ENCODE measurements around the gene USB1. TPM values are rescaled to one million over a fixed set of nuclear protein-coding genes. Genes with fewer than 3 reads are reported as not detected.

USB1 gene
- total and polyA plus RNA-seq, 2 donors (not counting 1 experiment from before 2014, with no cell fraction given), result 18.8 to 32.7 TPM

DNA sequence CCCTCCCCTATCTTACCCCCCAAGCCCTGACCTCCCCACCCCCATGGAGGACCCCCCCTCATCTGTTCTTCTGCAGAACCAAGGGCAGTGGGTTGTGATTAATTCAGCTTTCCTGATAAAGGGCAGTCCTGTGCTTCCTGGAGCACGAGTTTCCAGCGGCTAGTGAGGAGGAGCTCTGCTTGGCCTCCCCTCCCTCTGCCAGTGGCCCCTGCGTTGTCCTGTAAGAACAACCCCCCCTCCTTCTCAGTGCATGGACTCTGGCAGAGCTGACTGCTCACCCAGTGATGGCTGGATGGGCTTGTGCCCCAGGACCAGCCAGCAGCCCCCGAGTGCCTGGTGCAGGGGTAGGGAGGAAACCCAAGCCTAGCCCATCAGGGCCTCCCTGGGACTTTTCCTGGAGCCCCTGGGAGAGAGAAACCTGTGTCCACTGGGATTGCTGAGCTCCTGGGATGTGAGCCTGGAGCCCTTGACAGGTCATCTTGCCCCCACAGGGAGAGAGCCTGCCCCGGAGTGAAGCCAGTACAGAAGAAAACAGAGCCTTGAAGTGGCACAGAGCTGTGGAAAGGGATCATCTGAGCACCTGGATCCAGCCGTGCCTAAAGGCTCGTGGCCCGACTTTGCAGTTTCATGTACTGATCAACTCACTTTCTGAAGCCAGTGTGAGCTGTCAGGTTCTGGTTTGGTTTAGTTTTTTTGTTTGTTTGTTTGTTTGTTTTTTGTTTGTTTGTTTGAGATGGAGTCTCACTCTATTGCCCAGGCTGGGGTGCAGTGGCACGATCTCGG lies 50.8 kb downstream of the USB1 start:
- Histone ChIP-seq H3K4me1 (ENCODE audit: control insufficient read depth, extremely low read depth, insufficient read depth, low read length) (no peaks in the 10 kb centered on the region), H3K79me2 (ENCODE audit: control insufficient read depth, insufficient read depth, low read length) (no peaks in the 10 kb centered on the region), H3K27ac (ENCODE audit: insufficient read depth, low read length) (no peak overlapping the region), H3K4me3 (replicated peaks in 1 of 4; ENCODE audit: control extremely low read depth in 1 of 4, insufficient read depth in 1 of 4, low read depth in 3 of 4, low read length in 4 of 4) (no peak overlapping the region), H3K9ac (ENCODE audit: insufficient read depth, low read length) (no peak overlapping the region), H3K4me2 (ENCODE audit: extremely low read depth, insufficient read depth, low read length) (no peak overlapping the region), H3K9me3 (ENCODE audit: control insufficient read depth, insufficient read depth, low read depth, low read length) (no peaks in the 10 kb centered on the region), H3K36me3 (ENCODE audit: control insufficient read depth, insufficient read depth, low read length) (no peaks in the 10 kb centered on the region), H2AFZ (ENCODE audit: low read length) (no peak overlapping the region), H4K20me1 (ENCODE audit: control insufficient read depth, extremely low read depth, insufficient read depth, low read length) (no peaks in the 10 kb centered on the region), H3K27me3 (ENCODE audit: control insufficient read depth, insufficient read depth, low read length) (no peaks in the 10 kb centered on the region)
- DNase-seq (ENCODE audit: low read depth in 2 of 2), result no peak
- TF ChIP-seq, protein P1, sequence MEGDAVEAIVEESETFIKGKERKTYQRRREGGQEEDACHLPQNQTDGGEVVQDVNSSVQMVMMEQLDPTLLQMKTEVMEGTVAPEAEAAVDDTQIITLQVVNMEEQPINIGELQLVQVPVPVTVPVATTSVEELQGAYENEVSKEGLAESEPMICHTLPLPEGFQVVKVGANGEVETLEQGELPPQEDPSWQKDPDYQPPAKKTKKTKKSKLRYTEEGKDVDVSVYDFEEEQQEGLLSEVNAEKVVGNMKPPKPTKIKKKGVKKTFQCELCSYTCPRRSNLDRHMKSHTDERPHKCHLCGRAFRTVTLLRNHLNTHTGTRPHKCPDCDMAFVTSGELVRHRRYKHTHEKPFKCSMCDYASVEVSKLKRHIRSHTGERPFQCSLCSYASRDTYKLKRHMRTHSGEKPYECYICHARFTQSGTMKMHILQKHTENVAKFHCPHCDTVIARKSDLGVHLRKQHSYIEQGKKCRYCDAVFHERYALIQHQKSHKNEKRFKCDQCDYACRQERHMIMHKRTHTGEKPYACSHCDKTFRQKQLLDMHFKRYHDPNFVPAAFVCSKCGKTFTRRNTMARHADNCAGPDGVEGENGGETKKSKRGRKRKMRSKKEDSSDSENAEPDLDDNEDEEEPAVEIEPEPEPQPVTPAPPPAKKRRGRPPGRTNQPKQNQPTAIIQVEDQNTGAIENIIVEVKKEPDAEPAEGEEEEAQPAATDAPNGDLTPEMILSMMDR (conservative IDR thresholded peaks at IDR 0.05 in 1 of 2, IDR thresholded peaks at IDR 0.05 in 1 of 2; ENCODE audit: low read depth in 1 of 2, low read length in 2 of 2), result no peak
- TF ChIP-seq EZH2 (IDR thresholded peaks at IDR 0.05; ENCODE audit: low read length, missing control alignments), result no peak

DNA sequence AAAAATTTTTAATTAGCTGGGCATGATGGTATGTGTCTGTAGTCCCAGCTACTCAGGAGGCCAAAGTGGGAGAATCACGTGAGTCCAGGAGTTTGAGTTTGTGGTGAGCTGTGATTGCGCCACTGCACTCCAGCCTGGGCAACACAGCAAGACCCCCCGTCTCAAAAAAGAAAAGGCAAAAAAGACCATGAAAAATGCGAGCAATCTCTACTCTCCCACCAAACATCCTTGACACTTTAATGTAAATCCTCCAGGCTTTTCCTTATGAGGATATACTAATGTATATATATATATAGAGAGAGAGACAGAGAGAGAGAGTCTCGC lies 52.4 kb downstream of the USB1 start:
- Histone ChIP-seq H3K9me3 (ENCODE audit: control insufficient read depth, insufficient read depth, low read depth, low read length) (no peaks in the 10 kb centered on the region), H3K9ac (ENCODE audit: insufficient read depth, low read length) (no peak overlapping the region), H3K27me3 (ENCODE audit: control insufficient read depth, insufficient read depth, low read length) (peaks cover 8% of the 10 kb centered on the region), H4K20me1 (ENCODE audit: control insufficient read depth, extremely low read depth, insufficient read depth, low read length) (no peaks in the 10 kb centered on the region), H3K36me3 (ENCODE audit: control insufficient read depth, insufficient read depth, low read length) (no peaks in the 10 kb centered on the region), H3K27ac (ENCODE audit: insufficient read depth, low read length) (no peak overlapping the region), H3K79me2 (ENCODE audit: control insufficient read depth, insufficient read depth, low read length) (no peaks in the 10 kb centered on the region), H3K4me2 (ENCODE audit: extremely low read depth, insufficient read depth, low read length) (no peak overlapping the region), H2AFZ (ENCODE audit: low read length) (no peak overlapping the region), H3K4me3 (replicated peaks in 1 of 4; ENCODE audit: control extremely low read depth in 1 of 4, insufficient read depth in 1 of 4, low read depth in 3 of 4, low read length in 4 of 4) (no peak overlapping the region), H3K4me1 (ENCODE audit: control insufficient read depth, extremely low read depth, insufficient read depth, low read length) (no peaks in the 10 kb centered on the region)
- TF ChIP-seq EZH2 (IDR thresholded peaks at IDR 0.05; ENCODE audit: low read length, missing control alignments), result no peak
- TF ChIP-seq, protein P1 (conservative IDR thresholded peaks at IDR 0.05 in 1 of 2, IDR thresholded peaks at IDR 0.05 in 1 of 2; ENCODE audit: low read depth in 1 of 2, low read length in 2 of 2), result no peak
- no peak for DNase-seq (ENCODE audit: low read depth in 2 of 2)

DNA sequence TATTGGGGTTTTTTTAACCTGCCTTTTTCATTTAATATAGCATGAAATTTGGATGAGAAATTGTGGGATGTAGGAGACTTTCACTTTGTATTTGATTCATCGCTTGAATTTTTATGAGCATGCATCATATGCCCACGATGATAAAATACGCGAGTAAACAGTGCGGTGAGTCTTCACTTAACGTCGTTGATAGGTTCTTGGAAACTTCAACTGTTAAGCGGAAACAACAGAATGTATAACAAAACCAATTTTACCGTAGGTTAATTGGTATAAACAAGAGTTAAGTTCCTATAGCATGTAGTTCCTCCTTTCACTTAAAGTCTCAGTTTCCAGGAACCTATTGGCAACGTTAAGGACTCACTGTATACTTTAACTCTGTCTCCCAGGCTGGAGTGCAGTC lies 53.1 kb downstream of the USB1 start:
- no peak overlapping the region for H3K9ac ChIP-seq (ENCODE audit: insufficient read depth, low read length)
- TF ChIP-seq, protein P1 (conservative IDR thresholded peaks at IDR 0.05 in 1 of 2, IDR thresholded peaks at IDR 0.05 in 1 of 2; ENCODE audit: low read depth in 1 of 2, low read length in 2 of 2), result no peak
- H3K4me3 ChIP-seq (replicated peaks in 1 of 4; ENCODE audit: control extremely low read depth in 1 of 4, insufficient read depth in 1 of 4, low read depth in 3 of 4, low read length in 4 of 4), result no peak overlapping the region
- peaks cover 8% of the 10 kb centered on the region for H3K27me3 ChIP-seq (ENCODE audit: control insufficient read depth, insufficient read depth, low read length)
- H3K4me2 ChIP-seq (ENCODE audit: extremely low read depth, insufficient read depth, low read length), result no peak overlapping the region
- no peak overlapping the region for H3K27ac ChIP-seq (ENCODE audit: insufficient read depth, low read length)
- no peaks in the 10 kb centered on the region for H4K20me1 ChIP-seq (ENCODE audit: control insufficient read depth, extremely low read depth, insufficient read depth, low read length)
- H2AFZ ChIP-seq (ENCODE audit: low read length), result no peak overlapping the region
- H3K4me1 ChIP-seq (ENCODE audit: control insufficient read depth, extremely low read depth, insufficient read depth, low read length), result no peaks in the 10 kb centered on the region
- H3K9me3 ChIP-seq (ENCODE audit: control insufficient read depth, insufficient read depth, low read depth, low read length), result no peaks in the 10 kb centered on the region
- DNase-seq (ENCODE audit: low read depth in 2 of 2), result no peak
- no peaks in the 10 kb centered on the region for H3K79me2 ChIP-seq (ENCODE audit: control insufficient read depth, insufficient read depth, low read length)
- H3K36me3 ChIP-seq (ENCODE audit: control insufficient read depth, insufficient read depth, low read length), result no peaks in the 10 kb centered on the region
